ENCODE data around the gene GALNT15.

Gene GALNT15

GRCh38 chr3:16207031-16207430 lies 32.6 kb downstream of the GALNT15 start:
- FAIRE-seq = no peak

GRCh38 chr3:16211176-16211904 lies 36.9 kb downstream of the GALNT15 start:
- DNase-seq (ENCODE audit: insufficient read length) (no peak), FAIRE-seq (no peak)
- TF ChIP-seq POLR2A (IDR thresholded peaks at IDR 0.05; ENCODE audit: low read depth, low read length) (no peak), POLR2AphosphoS5 (IDR thresholded peaks at IDR 0.05; ENCODE audit: low read depth, low read length) (no peak), TAF1 (IDR thresholded peaks at IDR 0.05; ENCODE audit: borderline replicate concordance, low read depth, low read length) (no peak)

More at GRCh38 chr3:16207031-16207430, 32.6 kb downstream of the GALNT15 start:
- TF ChIP-seq POLR2A (IDR thresholded peaks at IDR 0.05; ENCODE audit: low read depth, low read length) = no peak
- no peak for TF ChIP-seq POLR2AphosphoS5 (IDR thresholded peaks at IDR 0.05; ENCODE audit: low read depth, low read length)
- no peak for TF ChIP-seq TAF1 (IDR thresholded peaks at IDR 0.05; ENCODE audit: borderline replicate concordance, low read depth, low read length)
- no peak for DNase-seq (ENCODE audit: insufficient read length)

GRCh38 chr3:16214366-16214765 lies 39.9 kb downstream of the GALNT15 start:
- no peak for TF ChIP-seq POLR2AphosphoS5 (IDR thresholded peaks at IDR 0.05; ENCODE audit: low read depth, low read length)
- no peak for TF ChIP-seq TAF1 (IDR thresholded peaks at IDR 0.05; ENCODE audit: borderline replicate concordance, low read depth, low read length)
- TF ChIP-seq POLR2A (IDR thresholded peaks at IDR 0.05; ENCODE audit: low read depth, low read length) = no peak
- DNase-seq (ENCODE audit: insufficient read length) = no peak
- FAIRE-seq = no peak

- DNase-seq (ENCODE audit: insufficient read length) = no peak
- TF ChIP-seq POLR2A (IDR thresholded peaks at IDR 0.05; ENCODE audit: low read depth, low read length) = no peak
- TF ChIP-seq TAF1 (IDR thresholded peaks at IDR 0.05; ENCODE audit: borderline replicate concordance, low read depth, low read length) = no peak
- TF ChIP-seq POLR2AphosphoS5 (IDR thresholded peaks at IDR 0.05; ENCODE audit: low read depth, low read length) = no peak
- no peak for FAIRE-seq
These were observed 42.0 kb downstream of the GALNT15 start for GRCh38 chr3:16216373-16216935.

- no peak for TF ChIP-seq POLR2A (IDR thresholded peaks at IDR 0.05; ENCODE audit: low read depth, low read length)
- TF ChIP-seq POLR2AphosphoS5 (IDR thresholded peaks at IDR 0.05; ENCODE audit: low read depth, low read length) = no peak
- TF ChIP-seq TAF1 (IDR thresholded peaks at IDR 0.05; ENCODE audit: borderline replicate concordance, low read depth, low read length) = no peak
- no peak for DNase-seq (ENCODE audit: insufficient read length)
- FAIRE-seq = no peak
These were observed 45.3 kb downstream of the GALNT15 start for GRCh38 chr3:16219777-16220176.

GRCh38 chr3:16221990-16222389 lies 47.5 kb downstream of the GALNT15 start:
- FAIRE-seq = no peak
- no peak for DNase-seq (ENCODE audit: insufficient read length)
- TF ChIP-seq TAF1 (IDR thresholded peaks at IDR 0.05; ENCODE audit: borderline replicate concordance, low read depth, low read length) (no peak), POLR2AphosphoS5 (IDR thresholded peaks at IDR 0.05; ENCODE audit: low read depth, low read length) (no peak), POLR2A (IDR thresholded peaks at IDR 0.05; ENCODE audit: low read depth, low read length) (no peak)

- FAIRE-seq = no peak
- DNase-seq (ENCODE audit: insufficient read length) = no peak
- TF ChIP-seq POLR2A (IDR thresholded peaks at IDR 0.05; ENCODE audit: low read depth, low read length) (no peak), TAF1 (IDR thresholded peaks at IDR 0.05; ENCODE audit: borderline replicate concordance, low read depth, low read length) (no peak), POLR2AphosphoS5 (IDR thresholded peaks at IDR 0.05; ENCODE audit: low read depth, low read length) (no peak)
These were observed 48.1 kb downstream of the GALNT15 start for GRCh38 chr3:16222547-16222946.

- TF ChIP-seq TAF1 (IDR thresholded peaks at IDR 0.05; ENCODE audit: borderline replicate concordance, low read depth, low read length) = no peak
- TF ChIP-seq POLR2A (IDR thresholded peaks at IDR 0.05; ENCODE audit: low read depth, low read length) = no peak
- DNase-seq (ENCODE audit: insufficient read length) = no peak
- no peak for FAIRE-seq
These were observed 49.8 kb downstream of the GALNT15 start for GRCh38 chr3:16224325-16224724.

- TF ChIP-seq POLR2A (IDR thresholded peaks at IDR 0.05; ENCODE audit: low read depth, low read length) (no peak), TAF1 (IDR thresholded peaks at IDR 0.05; ENCODE audit: borderline replicate concordance, low read depth, low read length) (no peak), POLR2AphosphoS5 (IDR thresholded peaks at IDR 0.05; ENCODE audit: low read depth, low read length) (no peak)
- FAIRE-seq = no peak
- no peak for DNase-seq (ENCODE audit: insufficient read length)
These were observed 53.1 kb downstream of the GALNT15 start for GRCh38 chr3:16227566-16227965.

- FAIRE-seq = no peak
These were observed 55.2 kb downstream of the GALNT15 start for GRCh38 chr3:16229681-16230080.

GRCh38 chr3:16231983-16232382 lies 57.5 kb downstream of the GALNT15 start:
- FAIRE-seq (no peak), DNase-seq (ENCODE audit: insufficient read length) (no peak)
- TF ChIP-seq TAF1 (IDR thresholded peaks at IDR 0.05; ENCODE audit: borderline replicate concordance, low read depth, low read length) (no peak), POLR2AphosphoS5 (IDR thresholded peaks at IDR 0.05; ENCODE audit: low read depth, low read length) (no peak), POLR2A (IDR thresholded peaks at IDR 0.05; ENCODE audit: low read depth, low read length) (no peak)

More at GRCh38 chr3:16229681-16230080, 55.2 kb downstream of the GALNT15 start:
- DNase-seq (ENCODE audit: insufficient read length) = no peak
- no peak for TF ChIP-seq POLR2A (IDR thresholded peaks at IDR 0.05; ENCODE audit: low read depth, low read length)
- TF ChIP-seq TAF1 (IDR thresholded peaks at IDR 0.05; ENCODE audit: borderline replicate concordance, low read depth, low read length) = no peak
- TF ChIP-seq POLR2AphosphoS5 (IDR thresholded peaks at IDR 0.05; ENCODE audit: low read depth, low read length) = no peak

GRCh38 chr3:16233806-16234205 lies 59.3 kb downstream of the GALNT15 start:
- FAIRE-seq = no peak
- DNase-seq (ENCODE audit: insufficient read length) = no peak
- TF ChIP-seq POLR2AphosphoS5 (IDR thresholded peaks at IDR 0.05; ENCODE audit: low read depth, low read length) = no peak
- TF ChIP-seq POLR2A (IDR thresholded peaks at IDR 0.05; ENCODE audit: low read depth, low read length) = no peak
- TF ChIP-seq TAF1 (IDR thresholded peaks at IDR 0.05; ENCODE audit: borderline replicate concordance, low read depth, low read length) = no peak

Measured in GM12892 (cell line).